ENCODE data around the gene CYP27C1. TPM values are rescaled to one million over a fixed set of nuclear protein-coding genes. Genes with fewer than 3 reads are reported as not detected.
A peak's percentile ranks its signal among the peaks of the same experiment; 100 is the strongest.

Gene CYP27C1
- total and polyA plus RNA-seq, 7 donors = 0.27 to 0.83 (median 0.58) TPM; not detected in 1

DNA sequence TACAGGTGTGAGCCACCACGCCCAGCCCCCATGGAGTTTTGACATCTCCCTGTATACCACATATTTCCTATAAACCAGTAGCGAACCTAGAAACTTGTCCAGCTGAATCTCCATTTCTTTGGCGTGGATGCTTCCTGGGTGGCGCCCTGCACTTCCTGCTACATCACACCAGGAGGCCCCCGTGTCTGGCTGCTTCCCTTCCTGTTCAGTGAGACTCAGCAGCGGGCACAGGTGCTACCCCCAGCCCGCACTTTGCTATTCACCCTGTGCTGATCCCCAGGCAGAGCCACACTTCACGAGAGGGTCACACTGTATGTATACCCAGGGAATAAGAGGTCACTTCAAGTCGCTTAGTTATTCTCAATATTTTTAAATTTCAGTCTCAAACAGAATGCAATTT is 35.0 kb downstream of the CYP27C1 start:
- no peak for TF ChIP-seq POLR2AphosphoS5 (IDR thresholded peaks at IDR 0.05)
- TF ChIP-seq EP300 (IDR thresholded peaks at IDR 0.05) = no peak
- TF ChIP-seq POLR2A (IDR thresholded peaks at IDR 0.05) = no peak
- TF ChIP-seq CTCF (IDR thresholded peaks at IDR 0.05) = no peak
- no peak overlapping the region for H3K27ac ChIP-seq
- no peaks in the 10 kb centered on the region for H3K4me1 ChIP-seq
- DNase-seq = peak; percentile 63
- H3K27me3 ChIP-seq = no peaks in the 10 kb centered on the region
- intact Hi-C loops (cut with DNase I) = no loop called here
- WGBS, 2 donors = 65 to 74% methylated on average over 9 of the region's 9 CpGs
- no peak overlapping the region for H3K4me3 ChIP-seq
- no peaks in the 10 kb centered on the region for H3K36me3 ChIP-seq
- H3K9me3 ChIP-seq = no peaks in the 10 kb centered on the region

DNA sequence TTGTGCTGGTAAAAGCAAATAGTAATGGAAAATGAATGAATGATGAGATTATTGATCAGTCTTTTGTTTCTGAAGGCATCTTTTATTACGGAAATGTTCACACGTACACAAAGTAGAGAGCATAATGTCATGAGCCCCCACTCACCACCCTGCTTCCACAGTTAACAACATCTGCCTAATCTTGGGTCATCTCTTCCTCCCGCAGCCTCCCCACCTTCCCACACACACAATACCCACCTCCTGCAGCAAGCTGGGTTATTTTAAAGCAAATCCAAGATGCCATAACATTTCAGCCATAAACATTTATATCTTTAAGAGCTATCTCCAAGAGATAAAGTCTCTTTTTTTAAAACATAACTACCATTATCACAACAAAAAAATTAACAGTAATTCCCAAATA is 36.3 kb downstream of the CYP27C1 start:
- TF ChIP-seq POLR2A (IDR thresholded peaks at IDR 0.05) (no peak), EP300 (IDR thresholded peaks at IDR 0.05) (no peak), CTCF (IDR thresholded peaks at IDR 0.05) (no peak), POLR2AphosphoS5 (IDR thresholded peaks at IDR 0.05) (no peak)
- Histone ChIP-seq H3K27me3 (no peaks in the 10 kb centered on the region), H3K4me3 (no peak overlapping the region), H3K4me1 (no peaks in the 10 kb centered on the region), H3K27ac (no peak overlapping the region), H3K36me3 (no peaks in the 10 kb centered on the region), H3K9me3 (no peaks in the 10 kb centered on the region)
- no peak for DNase-seq
- WGBS, 2 donors = 61 to 65% methylated on average over 3 of the region's 3 CpGs
- intact Hi-C loops (cut with DNase I) = no loop called here

DNA sequence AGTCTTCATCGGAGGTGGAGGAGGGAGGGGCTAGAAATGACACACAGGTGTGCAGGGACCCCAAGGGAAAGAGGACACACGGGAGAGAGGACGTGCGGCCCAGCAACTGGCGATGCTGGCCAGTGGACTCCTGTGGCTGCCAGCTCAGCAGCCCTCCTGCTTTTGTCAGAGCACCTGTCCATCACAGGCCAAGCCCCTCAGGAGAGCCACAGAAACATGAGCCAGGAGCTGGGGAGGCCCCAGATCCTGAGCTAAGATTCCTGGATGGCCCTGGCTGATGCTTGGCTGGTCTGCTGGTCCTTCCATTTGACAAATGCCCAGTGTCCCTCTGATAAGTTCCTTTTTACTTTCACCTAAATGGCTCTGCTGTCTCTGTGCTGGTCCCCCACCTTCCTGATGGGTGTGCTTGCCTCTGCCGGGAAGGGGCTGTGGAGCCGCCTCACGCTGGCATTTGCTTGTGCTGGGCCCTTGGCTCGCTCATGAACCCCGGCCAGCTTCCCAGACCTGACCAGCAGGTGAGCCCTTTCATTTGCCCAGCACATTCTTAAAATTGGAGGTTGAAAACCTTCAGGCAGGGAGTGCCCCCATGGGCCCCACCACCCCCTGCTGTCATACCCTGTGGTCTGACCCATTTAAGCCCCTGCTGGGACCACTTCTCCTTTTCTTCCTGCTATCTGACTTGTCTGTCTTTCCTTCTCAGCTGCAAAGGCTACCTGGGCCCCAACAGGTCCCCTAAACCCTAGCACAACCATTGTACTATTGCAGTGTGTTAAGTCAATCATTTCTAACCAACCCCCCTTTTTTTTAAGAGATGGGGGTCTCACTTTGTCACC is 37.3 kb downstream of the CYP27C1 start:
- peaks cover 0 to 8% (median 3%) of the 10 kb centered on the region in 4 donors for H3K4me1 ChIP-seq
- no peaks in the 10 kb centered on the region for H3K36me3 ChIP-seq
- no peaks in the 10 kb centered on the region for H3K27me3 ChIP-seq
- 88 to 92% methylated on average over 10 of the region's 10 CpGs for WGBS, 2 donors
- DNase-seq = peak; percentile 49
- intact Hi-C loops (cut with DNase I) = no loop called here
- TF ChIP-seq CTCF (IDR thresholded peaks at IDR 0.05) (no peak), POLR2AphosphoS5 (IDR thresholded peaks at IDR 0.05) (no peak), POLR2A (IDR thresholded peaks at IDR 0.05) (no peak), EP300 (IDR thresholded peaks at IDR 0.05) (no peak)
- H3K4me3 ChIP-seq = no peak overlapping the region
- H3K9me3 ChIP-seq = no peaks in the 10 kb centered on the region
- no peak overlapping the region for H3K27ac ChIP-seq

- no peaks in the 10 kb centered on the region for H3K27me3 ChIP-seq
- DNase-seq = peak; percentile 14
- 77 to 80% methylated on average over 4 of the region's 4 CpGs for WGBS, 2 donors
- intact Hi-C loops (cut with DNase I) = no loop called here
- H3K27ac ChIP-seq = no peak overlapping the region
- H3K9me3 ChIP-seq = no peaks in the 10 kb centered on the region
- no peak overlapping the region for H3K4me3 ChIP-seq
- H3K36me3 ChIP-seq = no peaks in the 10 kb centered on the region
- TF ChIP-seq EP300 (IDR thresholded peaks at IDR 0.05) (no peak), POLR2AphosphoS5 (IDR thresholded peaks at IDR 0.05) (no peak), CTCF (IDR thresholded peaks at IDR 0.05) (no peak), POLR2A (IDR thresholded peaks at IDR 0.05) (no peak)
- H3K4me1 ChIP-seq = peaks cover 0 to 17% (median 13%) of the 10 kb centered on the region in 4 donors
Observed at GRCh38 chr2:127181851-127182250, 38.2 kb downstream of the CYP27C1 start.
